IgD-negative memory B cell (primary cell): Measurements from ENCODE around the gene PIGQ. TPM values are rescaled to one million over a fixed set of nuclear protein-coding genes. Genes with fewer than 3 reads are reported as not detected.

ENCODE experiments used
- H3K27ac Mint-ChIP-seq, 3 donors: one replicate each; pipeline ENCODE4 v1.8.0; 2020 to 2022; ENCODE audit warnings: mild to moderate bottlenecking in 3 of 3, mixed read lengths in 3 of 3, moderate library complexity in 1 of 3
- H3K27me3 Mint-ChIP-seq: one replicate; pipeline ENCODE4 v1.8.0; 2021; ENCODE audit warnings: mixed read lengths
- H3K36me3 Mint-ChIP-seq: one replicate; pipeline ENCODE4 v1.8.0; 2020; ENCODE audit warnings: mild to moderate bottlenecking, mixed read lengths
- H3K4me1 Mint-ChIP-seq, 3 donors: one replicate each; pipeline ENCODE4 v1.8.0; 2020 to 2022; ENCODE audit warnings: mixed read lengths in 3 of 3, mild to moderate bottlenecking in 1 of 3
- H3K4me3 Mint-ChIP-seq, 4 donors: one replicate each; pipeline ENCODE4 v1.8.0; 2020 to 2022; ENCODE audit warnings: mild to moderate bottlenecking in 4 of 4, mixed read lengths in 4 of 4, moderate library complexity in 3 of 4
- H3K9me3 Mint-ChIP-seq, 3 donors: one replicate each; pipeline ENCODE4 v1.8.0; 2020 to 2021; ENCODE audit warnings: mixed read lengths in 3 of 3, mild to moderate bottlenecking in 1 of 3
- polyA plus RNA-seq: library from polyadenylated mRNA; unstranded; fragments of 300-500 nt; fragmentation: Illumina TruSeq; gene quantifications from one replicate; pipeline ENCODE4 v1.2.3, GENCODE V29; 2021

PIGQ gene
- polyA plus RNA-seq = 18.9 TPM

DNA sequence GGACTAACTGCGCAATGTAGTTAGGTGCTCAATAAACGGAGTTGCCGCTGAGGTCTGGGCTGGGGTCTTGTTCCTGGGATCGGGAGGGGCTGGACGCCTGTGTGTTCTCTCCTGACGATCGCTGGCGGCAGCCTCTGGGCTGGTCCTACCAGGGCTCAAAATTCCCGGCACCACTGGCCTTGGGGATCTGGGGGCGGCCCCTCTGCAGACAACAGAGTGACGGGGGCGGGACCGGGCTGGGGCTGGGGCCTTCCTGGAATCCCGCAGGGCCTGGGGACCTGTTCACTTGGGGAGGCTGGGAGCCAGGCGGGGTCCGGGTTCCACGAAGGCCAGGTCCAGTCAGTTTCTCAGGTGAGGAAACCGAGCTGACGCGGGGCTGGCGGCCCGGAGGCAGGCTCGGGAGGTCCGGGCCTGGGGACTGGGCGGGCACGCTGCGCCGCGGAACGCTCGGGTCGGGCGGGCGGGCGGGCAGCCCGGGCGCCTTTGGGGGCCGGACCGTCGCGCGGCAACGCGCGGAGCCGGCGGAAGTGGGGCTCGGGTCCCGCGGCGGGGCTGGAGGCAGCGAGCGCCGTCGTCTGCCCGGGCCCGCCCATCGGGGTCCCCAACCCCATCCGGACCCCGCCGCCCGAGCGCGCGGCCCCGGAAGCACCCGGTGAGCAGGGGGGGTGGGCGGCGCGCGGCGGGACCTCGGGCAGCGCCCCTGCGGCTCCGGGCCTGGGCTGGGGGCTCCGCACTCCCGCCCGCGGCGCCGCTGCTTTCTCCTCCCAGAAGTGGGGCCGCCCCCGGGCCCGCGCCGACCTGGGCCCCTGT is at the start of gene PIGQ:
Gene PIGQ, plus strand, starts transcription at position 524 of the 810 bp plus-strand sequence. CDS start 4,107 bp downstream, outside the sequence.
- H3K4me3 Mint-ChIP-seq = peak within 1 kb of the TSS; percentile 83 to 91 (median 88)
- H3K4me1 Mint-ChIP-seq = peaks cover 15 to 21% (median 19%) of the 10 kb centered on the region in 3 donors
- peak within 1 kb of the TSS; percentile 84 to 99 (median 93) for H3K27ac Mint-ChIP-seq
- no peaks in the 10 kb centered on the region for H3K36me3 Mint-ChIP-seq
- H3K27me3 Mint-ChIP-seq = no peaks in the 10 kb centered on the region
- no peaks in the 10 kb centered on the region for H3K9me3 Mint-ChIP-seq

GRCh38 chr16:520847-521246 is 48.9 kb upstream of the PIGQ start:
- Mint-ChIP-seq H3K27ac (no peak overlapping the region), H3K9me3 (no peaks in the 10 kb centered on the region), H3K4me3 (no peak overlapping the region), H3K36me3 (peaks cover 3% of the 10 kb centered on the region), H3K27me3 (no peaks in the 10 kb centered on the region), H3K4me1 (peaks cover 4 to 7% (median 5%) of the 10 kb centered on the region in 3 donors)

DNA sequence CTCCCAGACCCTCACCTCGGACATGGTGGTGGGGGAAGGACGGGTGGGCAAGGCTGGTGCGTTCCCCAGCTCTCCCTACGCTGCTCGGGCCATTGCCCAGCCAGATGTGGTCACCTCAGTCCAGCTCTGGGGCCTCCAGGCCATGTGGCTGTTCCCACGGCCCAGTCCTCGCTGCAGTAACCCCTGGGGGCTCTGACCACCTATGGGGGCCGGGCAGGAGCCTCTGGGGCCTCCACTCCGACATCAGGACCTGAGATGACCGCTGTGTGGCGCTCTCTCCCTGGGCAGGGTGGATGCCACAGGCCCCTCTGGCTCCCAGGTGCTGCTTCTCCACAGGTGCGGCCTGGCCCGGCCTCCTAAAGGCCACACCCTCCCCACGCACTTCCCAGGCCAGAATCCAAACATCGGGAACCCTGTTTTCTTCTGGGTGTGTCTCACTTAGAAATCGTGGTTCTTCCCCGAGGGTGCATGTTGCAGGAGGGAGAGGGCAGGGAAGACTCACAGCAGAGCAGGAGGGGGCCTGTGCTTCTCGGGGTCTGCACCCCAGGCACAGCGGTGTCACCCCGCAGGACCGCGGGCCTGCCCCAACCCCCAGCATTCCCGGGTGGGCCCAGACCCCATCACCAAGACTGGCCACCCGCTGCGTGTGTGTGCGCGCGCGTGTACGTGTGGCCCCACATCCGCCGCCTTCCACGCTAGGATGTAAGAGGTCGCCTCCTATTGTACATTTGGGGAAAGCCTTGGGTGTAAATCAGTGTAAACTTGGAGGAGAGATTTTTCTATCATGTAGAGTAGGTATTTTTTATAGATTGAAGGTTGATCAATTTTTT is 48.2 kb upstream of the PIGQ start:
- Mint-ChIP-seq H3K9me3 (no peaks in the 10 kb centered on the region), H3K4me3 (no peak overlapping the region), H3K4me1 (peaks cover 8 to 12% (median 9%) of the 10 kb centered on the region in 3 donors), H3K27me3 (no peaks in the 10 kb centered on the region), H3K36me3 (peaks cover 3% of the 10 kb centered on the region), H3K27ac (no peak overlapping the region)

DNA sequence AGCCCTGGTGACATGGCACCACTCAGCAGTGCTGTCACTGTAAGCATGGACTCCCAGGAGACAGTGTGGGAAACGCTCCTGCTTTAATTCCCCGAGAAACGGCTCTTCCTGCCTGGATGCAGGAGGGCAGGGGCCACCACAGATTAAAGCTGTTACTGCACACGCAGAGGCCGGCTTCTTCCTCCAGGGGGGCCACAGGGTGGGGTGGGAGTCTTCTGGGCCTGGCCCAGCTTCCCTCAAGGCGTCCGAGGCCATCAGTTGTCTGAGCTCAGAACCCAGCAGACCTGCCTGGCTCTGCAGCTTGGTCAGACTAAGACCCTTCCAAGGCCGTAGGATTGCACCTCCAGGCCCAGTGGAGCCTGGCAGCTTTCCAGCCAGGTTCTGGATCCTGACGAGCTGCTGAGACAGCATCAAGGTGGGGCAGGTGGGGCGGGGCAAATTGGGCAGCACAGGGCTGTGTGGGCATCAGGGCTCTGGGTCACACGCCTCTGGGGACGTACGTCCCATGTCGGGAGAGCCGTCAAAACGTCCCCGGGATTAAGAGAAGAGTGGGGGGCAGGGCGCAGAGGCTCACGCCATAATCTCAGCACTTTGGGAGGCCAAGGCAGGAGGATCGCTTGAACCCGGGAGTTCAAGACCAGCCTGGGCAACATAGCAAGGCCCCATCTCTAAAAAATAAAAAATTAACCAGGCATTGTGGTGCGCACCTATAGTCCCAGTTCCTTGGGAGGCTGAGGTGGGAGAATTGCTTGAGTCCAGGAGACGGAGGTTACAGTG is 47.3 kb upstream of the PIGQ start:
- H3K4me3 Mint-ChIP-seq = peak overlapping the region in 1 of 4 donors; percentile 61
- H3K9me3 Mint-ChIP-seq = no peaks in the 10 kb centered on the region
- no peaks in the 10 kb centered on the region for H3K27me3 Mint-ChIP-seq
- H3K36me3 Mint-ChIP-seq = peaks cover 3% of the 10 kb centered on the region
- H3K4me1 Mint-ChIP-seq = peaks cover 9 to 12% (median 9%) of the 10 kb centered on the region in 3 donors
- H3K27ac Mint-ChIP-seq = peak overlapping the region in 1 of 3 donors; percentile 21

GRCh38 chr16:523097-523741 is 46.5 kb upstream of the PIGQ start:
- H3K9me3 Mint-ChIP-seq = no peaks in the 10 kb centered on the region
- peak overlapping the region in 1 of 3 donors; percentile 21 for H3K27ac Mint-ChIP-seq
- H3K4me1 Mint-ChIP-seq = peaks cover 9 to 12% (median 9%) of the 10 kb centered on the region in 3 donors
- H3K27me3 Mint-ChIP-seq = no peaks in the 10 kb centered on the region
- H3K36me3 Mint-ChIP-seq = peaks cover 3% of the 10 kb centered on the region
- peak overlapping the region in 2 of 4 donors; percentile 61 to 75 for H3K4me3 Mint-ChIP-seq

DNA sequence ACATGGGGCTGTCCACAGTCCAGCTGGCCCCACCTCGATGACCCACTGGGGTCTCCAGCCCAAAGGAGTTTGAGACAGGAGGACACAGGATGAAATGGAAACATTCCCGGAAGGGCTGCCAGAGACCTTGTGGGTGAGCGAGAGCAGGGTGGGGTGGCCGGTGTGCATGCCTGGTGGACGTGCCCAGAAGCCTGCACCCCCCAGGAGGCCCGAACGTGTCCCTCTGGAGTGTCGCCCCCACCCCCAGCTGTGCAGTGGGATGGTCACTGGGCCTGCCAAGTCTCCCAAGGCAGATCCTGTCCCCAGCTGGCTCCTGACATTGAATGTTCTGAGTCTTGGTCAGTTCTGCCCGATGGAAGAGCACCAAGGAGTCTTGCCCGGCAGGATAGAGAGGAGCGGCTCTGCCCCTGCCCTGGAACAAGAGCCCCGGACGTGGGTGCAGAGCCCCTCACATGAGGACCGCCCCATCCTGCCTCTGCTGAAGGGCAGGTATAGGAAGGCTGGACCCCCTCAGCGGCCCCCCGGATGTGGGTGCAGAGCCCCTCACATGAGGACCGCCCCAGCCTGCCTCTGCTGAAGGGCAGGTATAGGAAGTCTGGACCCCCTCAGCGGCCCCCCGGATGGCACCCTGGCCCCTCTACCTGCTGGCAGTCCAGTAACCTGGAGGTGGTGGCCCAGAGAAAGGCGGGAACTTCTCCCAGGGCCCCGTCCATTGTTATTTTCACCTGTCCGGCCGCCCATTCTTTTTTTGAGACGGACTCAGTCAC is 45.3 kb upstream of the PIGQ start:
- Mint-ChIP-seq H3K4me1 (peaks cover 9 to 19% (median 10%) of the 10 kb centered on the region in 3 donors), H3K27ac (no peak overlapping the region), H3K9me3 (no peaks in the 10 kb centered on the region)

DNA sequence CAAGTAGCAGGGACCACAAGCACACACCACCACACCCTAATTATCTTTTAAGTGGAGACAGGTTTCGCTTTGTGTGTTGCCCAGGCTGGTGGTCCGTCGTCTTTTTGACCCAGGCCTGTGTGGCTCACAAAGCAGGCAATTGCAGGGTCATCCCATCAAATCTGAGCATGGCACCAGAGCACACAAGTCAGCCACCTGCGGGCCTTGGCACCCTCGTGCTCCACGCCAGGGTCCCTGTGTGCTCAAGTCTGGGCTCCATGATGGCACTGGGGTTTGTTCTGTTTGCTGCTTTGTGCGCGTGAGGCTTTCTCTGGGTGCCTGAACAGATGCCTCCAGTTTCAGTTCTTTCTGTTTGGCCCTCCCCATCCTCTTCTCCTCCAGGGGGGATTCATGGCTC is 44.6 kb upstream of the PIGQ start:
- no peaks in the 10 kb centered on the region for H3K9me3 Mint-ChIP-seq
- H3K36me3 Mint-ChIP-seq = no peaks in the 10 kb centered on the region
- H3K4me3 Mint-ChIP-seq = peak overlapping the region in 1 of 4 donors; percentile 90
- H3K27ac Mint-ChIP-seq = peak overlapping the region; percentile 62 to 75 (median 67)
- H3K4me1 Mint-ChIP-seq = peaks cover 9 to 19% (median 13%) of the 10 kb centered on the region in 3 donors
- no peaks in the 10 kb centered on the region for H3K27me3 Mint-ChIP-seq

More for the DNA sequence above, 45.3 kb upstream of the PIGQ start:
- Mint-ChIP-seq H3K4me3 (peak overlapping the region in 1 of 4 donors; percentile 61), H3K27me3 (no peaks in the 10 kb centered on the region), H3K36me3 (peaks cover 2% of the 10 kb centered on the region)

DNA sequence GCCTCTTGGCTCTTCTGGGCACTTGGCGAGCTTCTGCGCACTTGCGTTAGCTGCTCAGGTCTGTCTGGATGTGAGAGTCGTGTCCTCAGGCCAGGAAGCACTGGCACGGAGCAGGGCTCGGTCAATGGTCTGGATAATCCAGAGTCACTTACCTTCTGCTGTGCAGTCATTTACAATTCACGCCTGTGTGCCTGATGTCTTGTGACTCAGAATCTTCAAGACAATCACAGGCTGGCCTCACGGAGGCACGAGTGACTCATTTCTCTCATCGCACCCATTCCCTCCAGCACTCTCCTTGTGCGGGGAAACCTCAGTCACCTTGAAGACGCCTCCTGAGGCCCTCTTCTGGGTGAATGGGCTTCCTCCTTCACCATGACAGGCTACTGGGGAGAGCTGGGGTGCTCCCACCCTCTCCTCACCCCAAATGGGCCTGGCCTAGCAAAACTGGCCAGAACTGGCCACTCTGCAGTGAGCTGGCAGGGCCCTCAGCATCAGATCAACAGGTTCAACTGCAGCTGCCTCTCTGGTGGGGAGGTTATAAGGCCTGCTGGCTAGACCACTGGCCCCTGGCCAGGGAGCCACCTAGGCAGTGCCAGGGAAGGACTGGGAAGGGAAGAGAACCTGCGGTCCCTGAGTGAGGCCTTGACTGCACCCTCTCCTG is 44.1 kb upstream of the PIGQ start:
- Mint-ChIP-seq H3K27ac (peak overlapping the region; percentile 62 to 75 (median 67)), H3K27me3 (no peaks in the 10 kb centered on the region), H3K36me3 (no peaks in the 10 kb centered on the region), H3K4me1 (peaks cover 9 to 19% (median 15%) of the 10 kb centered on the region in 3 donors), H3K9me3 (no peaks in the 10 kb centered on the region), H3K4me3 (peak overlapping the region in 3 of 4 donors; percentile 60 to 90 (median 60))

GRCh38 chr16:526181-527014 is 43.4 kb upstream of the PIGQ start:
- H3K27me3 Mint-ChIP-seq = no peaks in the 10 kb centered on the region
- peak overlapping the region; percentile 18 to 88 (median 76) for H3K27ac Mint-ChIP-seq
- no peaks in the 10 kb centered on the region for H3K9me3 Mint-ChIP-seq
- peak overlapping the region; percentile 81 to 94 (median 89) for H3K4me3 Mint-ChIP-seq
- H3K36me3 Mint-ChIP-seq = no peaks in the 10 kb centered on the region
- peaks cover 9 to 19% (median 15%) of the 10 kb centered on the region in 3 donors for H3K4me1 Mint-ChIP-seq

GRCh38 chr16:527015-527903 is 42.5 kb upstream of the PIGQ start, which contains the start of gene CAPN15:
Gene CAPN15, plus strand, starts transcription at chr16:527712. Its CDS starts 19,127 bp downstream, at chr16:546839.
- Mint-ChIP-seq H3K4me1 (peaks cover 9 to 19% (median 15%) of the 10 kb centered on the region in 3 donors), H3K27ac (peak within 1 kb of the TSS; percentile 86 to 88 (median 88)), H3K27me3 (no peaks in the 10 kb centered on the region), H3K4me3 (peak within 1 kb of the TSS; percentile 86 to 95 (median 94)), H3K9me3 (no peaks in the 10 kb centered on the region), H3K36me3 (no peaks in the 10 kb centered on the region)

DNA sequence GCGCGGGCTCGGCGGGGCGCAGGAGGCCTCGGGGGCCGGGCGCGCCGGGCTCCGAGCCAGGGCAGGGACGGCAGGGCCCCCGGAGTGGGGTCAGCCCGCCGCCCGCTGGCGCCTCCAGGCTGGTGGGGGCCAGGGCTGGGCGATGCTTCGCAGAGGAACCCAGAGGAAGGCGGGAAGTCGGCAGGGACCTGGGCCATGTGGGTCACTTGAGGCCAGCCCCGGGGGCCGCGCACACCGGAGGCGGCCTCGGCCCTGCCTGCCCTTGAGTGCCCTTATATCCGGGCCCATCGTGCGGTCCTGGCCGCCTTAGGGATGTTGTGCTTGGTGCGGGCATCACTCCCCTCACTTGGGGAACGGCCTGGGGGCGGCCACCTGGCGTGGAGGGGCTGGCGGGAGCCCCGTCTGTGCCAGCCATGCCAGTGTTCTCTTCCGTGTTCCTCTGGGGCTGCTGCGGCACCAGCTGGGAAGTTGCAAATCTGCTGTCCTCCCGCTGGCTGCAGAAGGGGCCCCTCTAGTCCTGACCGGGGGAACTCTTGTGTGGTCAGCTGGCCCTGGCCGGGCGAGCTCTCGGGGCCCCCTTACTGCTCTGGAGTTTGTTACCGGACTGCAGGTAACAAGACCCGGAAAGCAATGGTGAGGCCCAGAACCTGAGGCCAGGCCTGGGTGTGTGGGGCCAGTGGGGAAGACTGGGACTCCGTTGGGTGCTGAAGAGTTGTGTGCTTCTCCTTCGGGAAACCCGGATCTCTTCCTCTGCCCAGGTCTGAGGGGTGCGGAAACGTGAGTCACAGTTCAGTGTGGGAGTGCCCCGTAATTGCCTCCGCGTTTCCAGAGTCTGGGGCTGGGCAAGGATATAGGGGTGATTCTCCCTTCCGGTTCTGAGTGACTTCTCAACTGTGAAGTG is 41.4 kb upstream of the PIGQ start:
- Mint-ChIP-seq H3K36me3 (no peaks in the 10 kb centered on the region), H3K4me1 (peaks cover 9 to 17% (median 15%) of the 10 kb centered on the region in 3 donors), H3K27ac (peak overlapping the region; percentile 76 to 88 (median 86)), H3K27me3 (no peaks in the 10 kb centered on the region), H3K4me3 (peak overlapping the region; percentile 86 to 95 (median 94)), H3K9me3 (no peaks in the 10 kb centered on the region)
